ENCODE data around the gene KRABD2.

The KRABD2 gene

DNA sequence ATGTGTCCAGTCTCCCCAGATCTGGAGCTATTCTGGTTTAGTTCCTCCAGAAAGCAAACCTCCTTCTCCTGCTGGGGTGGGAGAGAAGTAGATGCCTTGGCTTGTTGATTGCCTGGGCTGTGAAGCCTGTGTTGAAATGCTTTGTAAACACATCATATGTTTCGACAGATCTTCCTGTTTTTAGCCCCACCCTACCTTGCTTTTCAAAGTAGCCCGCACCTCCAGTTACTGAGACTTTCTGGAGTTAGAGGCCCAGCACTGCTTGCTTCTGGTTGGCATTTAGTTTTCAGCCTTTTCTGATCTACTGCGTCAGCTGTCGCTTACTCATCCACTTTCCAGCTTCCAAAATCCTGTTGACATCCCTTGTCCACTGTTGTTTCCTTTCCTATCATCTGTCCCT lies 41.3 kb upstream of the KRABD2 start:
- Mint-ChIP-seq H3K27me3 (ENCODE audit: insufficient read depth) (peaks cover 28% of the 10 kb centered on the region), H3K27ac (no peak overlapping the region), H3K4me3 (no peak overlapping the region), H3K36me3 (ENCODE audit: low read depth) (no peaks in the 10 kb centered on the region), H3K4me1 (ENCODE audit: low read depth) (peaks cover 7% of the 10 kb centered on the region; the same call in 1 of the 2 replicates), H3K9me3 (no peaks in the 10 kb centered on the region)
- TF ChIP-seq, protein P1, sequence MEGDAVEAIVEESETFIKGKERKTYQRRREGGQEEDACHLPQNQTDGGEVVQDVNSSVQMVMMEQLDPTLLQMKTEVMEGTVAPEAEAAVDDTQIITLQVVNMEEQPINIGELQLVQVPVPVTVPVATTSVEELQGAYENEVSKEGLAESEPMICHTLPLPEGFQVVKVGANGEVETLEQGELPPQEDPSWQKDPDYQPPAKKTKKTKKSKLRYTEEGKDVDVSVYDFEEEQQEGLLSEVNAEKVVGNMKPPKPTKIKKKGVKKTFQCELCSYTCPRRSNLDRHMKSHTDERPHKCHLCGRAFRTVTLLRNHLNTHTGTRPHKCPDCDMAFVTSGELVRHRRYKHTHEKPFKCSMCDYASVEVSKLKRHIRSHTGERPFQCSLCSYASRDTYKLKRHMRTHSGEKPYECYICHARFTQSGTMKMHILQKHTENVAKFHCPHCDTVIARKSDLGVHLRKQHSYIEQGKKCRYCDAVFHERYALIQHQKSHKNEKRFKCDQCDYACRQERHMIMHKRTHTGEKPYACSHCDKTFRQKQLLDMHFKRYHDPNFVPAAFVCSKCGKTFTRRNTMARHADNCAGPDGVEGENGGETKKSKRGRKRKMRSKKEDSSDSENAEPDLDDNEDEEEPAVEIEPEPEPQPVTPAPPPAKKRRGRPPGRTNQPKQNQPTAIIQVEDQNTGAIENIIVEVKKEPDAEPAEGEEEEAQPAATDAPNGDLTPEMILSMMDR (IDR thresholded peaks at IDR 0.05), result no peak
- DNase-seq, result no peak

DNA sequence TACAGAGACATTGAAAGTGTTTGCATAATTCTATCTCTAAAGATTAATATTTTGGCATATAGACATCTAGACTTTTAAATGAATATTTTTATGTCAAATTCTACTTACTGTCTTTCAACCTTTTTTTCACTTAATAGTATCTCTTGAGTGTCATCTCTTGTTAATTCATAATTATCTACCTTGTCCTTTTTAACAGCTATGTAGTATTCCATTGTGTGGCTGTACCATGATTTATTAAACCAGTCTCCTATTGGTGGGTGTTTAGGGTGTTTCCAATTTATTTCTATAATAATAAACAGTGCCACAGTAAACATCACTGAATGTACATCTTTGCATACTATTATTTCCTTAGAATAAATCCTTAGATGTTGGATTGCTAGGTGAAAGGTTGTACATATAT lies 37.4 kb upstream of the KRABD2 start:
- H3K4me1 Mint-ChIP-seq (ENCODE audit: low read depth), result peaks cover 8% of the 10 kb centered on the region
- no peak overlapping the region for H3K27ac Mint-ChIP-seq
- no peaks in the 10 kb centered on the region for H3K9me3 Mint-ChIP-seq
- peaks cover 33% of the 10 kb centered on the region for H3K27me3 Mint-ChIP-seq (ENCODE audit: insufficient read depth)
- no peak for DNase-seq
- TF ChIP-seq, protein P1 (IDR thresholded peaks at IDR 0.05), result no peak
- no peak overlapping the region for H3K4me3 Mint-ChIP-seq
- H3K36me3 Mint-ChIP-seq (ENCODE audit: low read depth), result no peaks in the 10 kb centered on the region

DNA sequence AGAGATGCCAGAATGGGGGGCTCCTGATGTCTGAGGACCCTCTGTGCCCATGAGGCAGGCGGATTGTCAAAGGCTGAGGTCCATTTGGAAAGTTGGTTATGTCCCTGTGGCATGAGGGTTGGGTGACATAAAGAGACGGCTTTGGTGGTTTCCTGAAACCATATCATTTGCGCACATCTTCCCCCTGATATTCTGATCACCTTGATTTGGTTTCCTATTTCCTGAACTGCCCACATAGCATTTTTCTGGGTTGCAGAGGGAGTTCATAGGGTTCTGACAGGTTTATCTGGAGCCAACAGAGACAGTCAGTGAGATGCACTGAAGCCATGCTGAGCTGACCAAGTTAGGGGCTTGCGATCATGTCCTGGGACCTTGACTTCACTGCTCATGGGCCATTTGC lies 36.8 kb upstream of the KRABD2 start:
- Mint-ChIP-seq H3K36me3 (ENCODE audit: low read depth) (no peaks in the 10 kb centered on the region), H3K27ac (no peak overlapping the region), H3K4me3 (no peak overlapping the region), H3K27me3 (ENCODE audit: insufficient read depth) (peaks cover 30% of the 10 kb centered on the region), H3K4me1 (ENCODE audit: low read depth) (peaks cover 8% of the 10 kb centered on the region), H3K9me3 (no peaks in the 10 kb centered on the region)
- no peak for DNase-seq
- TF ChIP-seq, protein P1 (IDR thresholded peaks at IDR 0.05), result no peak

DNA sequence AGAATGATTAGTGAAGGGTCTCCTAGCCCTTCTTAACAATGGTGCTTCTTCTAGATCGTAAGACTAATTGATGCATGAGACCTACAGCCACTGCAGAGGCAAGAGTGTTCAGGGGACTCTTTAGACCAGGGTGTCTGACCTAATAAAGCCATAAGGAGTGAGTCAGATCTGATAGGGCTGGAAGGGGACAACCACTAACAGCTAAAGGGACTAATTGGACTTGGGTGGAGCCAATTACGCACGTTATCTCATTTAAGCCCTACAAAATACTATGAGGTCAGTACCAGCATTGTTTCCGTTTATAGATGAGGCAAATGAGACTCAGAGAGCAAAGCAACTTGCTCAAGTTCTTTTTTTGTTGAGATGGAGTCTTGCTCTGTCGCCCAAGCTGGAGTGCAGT lies 35.6 kb upstream of the KRABD2 start:
- Mint-ChIP-seq H3K27me3 (ENCODE audit: insufficient read depth) (peaks cover 27% of the 10 kb centered on the region), H3K4me3 (no peak overlapping the region), H3K36me3 (ENCODE audit: low read depth) (no peaks in the 10 kb centered on the region), H3K27ac (no peak overlapping the region), H3K9me3 (no peaks in the 10 kb centered on the region), H3K4me1 (ENCODE audit: low read depth) (peaks cover 8% of the 10 kb centered on the region)
- TF ChIP-seq, protein P1 (IDR thresholded peaks at IDR 0.05), result no peak
- DNase-seq, result no peak

DNA sequence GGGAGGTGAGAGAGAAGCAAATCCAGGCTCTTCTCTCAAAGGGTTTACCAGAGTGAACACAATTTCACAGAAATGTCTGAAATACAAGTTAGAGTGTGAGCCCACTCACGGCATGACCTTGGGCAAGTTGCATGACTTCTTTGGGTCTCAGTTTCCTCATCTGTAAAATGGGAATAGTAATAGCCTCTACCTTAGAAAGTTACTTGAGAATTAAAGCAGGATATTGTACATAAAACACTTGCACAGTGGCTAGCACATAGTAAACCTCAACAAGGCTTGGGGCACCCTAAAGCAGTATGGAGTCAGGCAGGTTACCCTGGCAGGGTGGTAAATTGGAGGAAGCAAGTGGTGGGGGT lies 34.4 kb upstream of the KRABD2 start:
- Mint-ChIP-seq H3K4me1 (ENCODE audit: low read depth) (peaks cover 8% of the 10 kb centered on the region), H3K27ac (no peak overlapping the region), H3K4me3 (no peak overlapping the region)

More for the DNA sequence above, 34.4 kb upstream of the KRABD2 start:
- Mint-ChIP-seq H3K27me3 (ENCODE audit: insufficient read depth) (peaks cover 20% of the 10 kb centered on the region), H3K36me3 (ENCODE audit: low read depth) (no peaks in the 10 kb centered on the region), H3K9me3 (no peaks in the 10 kb centered on the region)
- TF ChIP-seq, protein P1 (IDR thresholded peaks at IDR 0.05), result no peak
- no peak for DNase-seq

Data from HFFc6 (cell line).